Mesenteric fat pad (tissue), 1 donor: ENCODE measurements around the gene TSSK2. TPM values are rescaled to one million over a fixed set of nuclear protein-coding genes. Genes with fewer than 3 reads are reported as not detected.

Experiments
- DNase-seq: peaks from one replicate; pipeline ENCODE4 v3.0.0-alpha.2; 2020; ENCODE audit warnings: low spot score
- total RNA-seq: library from RNA; stranded (reverse); fragmentation: NEBNext Ultra II Directional; extraction: Animal tissue kit (Norgen Biotek cat#: 25700); gene quantifications from one replicate; pipeline ENCODE4 v1.2.1, GENCODE V29; 2021
- donor health status: DM: yes; HTN: yes; CAD: no.

TSSK2 gene
- total RNA-seq, 1 donor from 2014 or later, result not detected

DNA sequence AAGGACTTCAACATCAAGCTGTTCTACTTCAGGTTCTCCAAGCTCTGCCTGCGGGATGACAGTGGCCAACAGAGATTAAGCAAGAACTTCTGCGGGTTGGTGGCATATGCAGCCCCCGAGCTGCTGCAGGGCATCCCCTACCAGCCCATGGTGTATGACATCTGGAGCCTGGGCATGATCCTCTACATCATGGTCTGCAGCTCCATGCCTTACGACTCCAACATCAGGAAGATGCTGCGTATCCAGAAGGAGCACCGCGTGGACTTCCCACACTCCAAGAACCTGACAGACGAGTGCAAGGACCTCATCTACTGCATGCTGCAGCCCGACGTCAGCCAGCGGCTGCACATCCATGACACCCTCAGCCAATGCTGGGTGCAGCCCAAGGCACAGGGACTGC is 6.1 kb upstream of the TSSK2 start:
- DNase-seq, result no peak

DNA sequence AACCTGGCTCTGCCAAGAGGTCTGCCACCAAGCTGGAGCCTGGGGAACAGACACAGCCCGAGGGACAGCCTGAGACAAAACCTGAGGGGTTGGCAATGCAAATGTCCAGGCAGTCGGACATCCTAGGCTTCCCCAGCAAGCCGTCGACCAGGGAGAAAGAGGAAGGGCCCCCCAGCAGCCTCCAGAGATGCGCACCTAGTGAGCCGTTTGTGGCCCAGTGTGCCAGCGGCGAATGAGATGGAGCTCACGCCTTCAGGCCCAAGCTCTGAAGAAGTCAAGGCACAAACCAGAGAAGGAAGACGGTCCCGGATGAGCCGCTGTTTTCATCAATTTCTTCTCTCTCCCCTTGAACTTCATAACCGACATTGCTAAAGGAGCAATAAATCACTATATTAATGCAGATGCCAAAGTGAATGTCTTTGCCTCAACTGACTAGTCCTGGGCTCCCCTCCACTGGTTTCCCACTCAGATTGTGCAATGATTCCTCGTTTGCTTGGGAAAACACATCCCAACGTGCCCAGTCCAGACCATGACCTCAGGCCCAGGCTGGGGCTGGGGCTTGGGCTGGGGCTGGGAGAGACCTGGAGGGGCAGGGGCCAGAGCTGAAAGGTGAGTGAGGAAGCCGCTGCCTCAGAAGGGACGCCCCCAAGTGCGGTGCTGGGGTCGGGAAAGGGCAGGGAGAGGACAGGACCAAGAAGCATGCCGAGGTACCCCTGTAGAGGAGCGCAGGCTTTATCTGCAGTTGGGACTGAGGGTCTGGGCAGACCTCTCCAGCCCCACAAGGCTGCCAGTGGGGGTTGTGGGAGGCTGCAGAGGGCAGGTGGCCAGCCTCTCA is 5.4 kb upstream of the TSSK2 start:
- DNase-seq, result no peak

DNA sequence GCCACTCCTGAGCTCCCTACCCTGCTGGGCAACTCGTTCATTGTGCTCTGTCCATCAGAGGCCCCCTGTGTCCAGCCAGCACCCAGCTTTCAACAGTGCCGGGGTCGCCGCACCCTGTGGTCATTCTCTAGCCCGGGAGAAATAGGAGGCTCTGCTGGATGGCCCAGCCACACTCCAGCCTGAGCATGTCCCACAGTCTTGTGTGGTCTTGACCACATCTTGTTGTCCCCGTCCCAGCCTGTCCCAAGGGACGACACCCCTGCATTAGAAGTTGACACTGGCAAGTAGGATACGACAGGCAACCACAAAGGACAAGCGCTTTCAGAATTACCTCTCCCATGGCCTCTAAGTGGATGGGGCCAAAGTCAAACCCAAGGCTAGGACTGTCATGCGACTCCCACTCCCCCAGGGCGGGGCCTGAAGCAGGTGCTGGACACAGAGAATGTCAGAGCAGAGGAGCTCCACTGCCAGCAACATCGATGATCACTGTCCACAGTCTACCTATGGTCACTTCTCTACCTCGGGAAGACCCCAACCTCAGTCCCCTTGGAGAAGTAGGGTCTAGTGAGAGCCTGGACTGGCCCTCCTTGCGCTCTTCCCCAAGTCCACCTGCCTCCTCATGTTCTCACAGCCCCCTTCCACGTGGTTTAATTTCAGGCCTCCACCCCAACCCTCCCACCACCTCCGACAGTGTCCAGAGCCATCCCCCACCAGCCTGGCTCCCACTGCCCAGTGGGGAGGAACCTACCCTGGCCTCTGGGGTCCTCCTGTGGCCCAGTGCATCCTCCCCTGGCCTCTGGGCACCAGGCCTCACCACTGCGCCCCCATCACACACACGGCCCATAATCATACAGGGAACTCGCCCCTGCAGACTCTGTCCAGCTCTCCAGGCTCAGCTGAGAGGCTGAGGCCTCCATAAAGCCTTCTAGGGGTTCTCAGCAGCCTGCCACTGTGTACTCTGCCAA is 4.5 kb upstream of the TSSK2 start:
- DNase-seq, result no peak

DNA sequence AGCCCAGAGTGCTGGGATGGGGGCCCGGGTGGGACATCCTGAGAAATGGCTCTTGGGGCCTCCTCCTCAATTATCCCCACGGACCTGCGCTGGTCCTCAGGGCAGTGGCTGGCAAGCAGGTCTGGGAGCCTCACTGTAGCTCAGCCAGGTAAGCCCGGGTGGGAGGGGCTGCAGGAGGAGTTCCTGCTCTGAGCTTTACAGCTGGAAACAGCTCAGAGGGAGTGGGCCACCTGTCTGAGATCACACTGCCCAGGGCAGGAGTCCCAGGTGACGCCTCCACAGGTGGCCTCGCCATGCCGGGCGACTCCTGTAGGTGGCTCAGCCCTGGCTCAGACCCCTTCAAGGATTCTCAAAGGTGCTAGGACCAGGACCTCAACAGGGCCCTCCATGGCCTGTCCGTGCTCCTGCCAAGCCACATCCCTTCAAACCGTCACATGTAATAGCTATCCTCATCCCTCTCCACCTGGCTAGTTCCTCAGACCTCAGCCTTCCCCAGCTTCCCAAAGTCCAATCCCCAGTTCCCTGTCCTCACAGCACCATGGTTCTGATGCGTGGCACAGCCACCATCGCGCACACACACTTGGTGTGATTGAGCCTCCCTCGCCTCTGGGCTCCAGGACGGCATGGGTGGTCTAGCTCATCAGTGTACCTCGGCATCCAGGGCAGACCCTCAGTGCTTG is 3.6 kb upstream of the TSSK2 start:
- DNase-seq, result no peak

DNA sequence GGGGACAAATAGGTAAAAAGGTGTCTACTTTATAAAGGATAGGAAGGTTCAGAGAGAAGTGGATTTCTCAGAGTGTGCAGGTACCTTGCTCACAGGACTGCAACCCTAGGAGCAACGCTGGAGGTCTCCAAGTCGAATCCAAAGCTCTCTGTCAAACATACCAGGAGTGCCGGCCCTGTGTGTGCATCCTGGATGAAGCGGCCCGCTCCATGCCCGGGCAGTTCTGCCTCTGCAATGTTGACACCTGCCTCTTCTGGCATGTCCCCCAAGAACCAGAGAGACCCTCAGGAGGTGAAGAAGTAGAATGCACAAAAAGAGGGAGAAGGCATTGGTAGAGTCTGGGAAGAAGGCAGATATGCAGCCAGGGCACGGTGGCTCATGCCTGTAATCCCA is 3.1 kb upstream of the TSSK2 start:
- no peak for DNase-seq

DNA sequence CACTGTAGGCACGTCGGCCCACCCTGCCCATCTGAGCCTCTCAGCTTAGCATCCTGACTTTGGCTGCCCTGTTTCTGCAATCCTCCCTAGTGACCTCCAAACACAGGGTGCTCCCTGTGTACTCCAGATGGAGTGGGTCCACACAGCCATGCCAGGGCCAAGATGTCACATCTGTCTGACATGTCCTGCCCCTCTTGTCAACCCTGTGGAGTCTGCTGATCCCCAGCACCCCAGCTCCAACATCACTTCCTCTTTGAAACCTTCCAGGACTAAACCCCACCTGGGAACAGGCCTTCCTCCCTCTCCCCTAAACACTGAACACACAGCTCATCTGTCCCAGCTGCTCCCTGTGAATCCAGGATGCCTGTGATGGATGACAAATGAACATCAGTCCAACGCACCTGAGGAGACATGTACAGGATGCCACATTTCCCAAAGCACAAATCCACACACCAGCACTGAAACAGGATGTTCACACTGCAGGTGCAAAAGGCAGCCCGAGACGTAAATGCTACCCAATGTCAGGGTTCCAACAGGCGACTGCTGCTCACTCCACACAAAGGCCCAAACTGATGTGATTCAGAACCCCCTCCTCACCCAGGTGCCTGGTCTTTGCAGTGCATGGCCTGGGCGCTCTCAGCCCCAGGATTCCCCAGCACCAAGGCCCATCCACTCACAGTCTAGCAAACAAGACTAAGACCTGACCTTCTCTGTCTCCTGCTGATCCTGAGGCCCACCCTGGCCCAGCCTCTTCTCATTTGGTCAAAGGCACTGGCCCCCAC is 2.0 kb upstream of the TSSK2 start:
- DNase-seq, result no peak

DNA sequence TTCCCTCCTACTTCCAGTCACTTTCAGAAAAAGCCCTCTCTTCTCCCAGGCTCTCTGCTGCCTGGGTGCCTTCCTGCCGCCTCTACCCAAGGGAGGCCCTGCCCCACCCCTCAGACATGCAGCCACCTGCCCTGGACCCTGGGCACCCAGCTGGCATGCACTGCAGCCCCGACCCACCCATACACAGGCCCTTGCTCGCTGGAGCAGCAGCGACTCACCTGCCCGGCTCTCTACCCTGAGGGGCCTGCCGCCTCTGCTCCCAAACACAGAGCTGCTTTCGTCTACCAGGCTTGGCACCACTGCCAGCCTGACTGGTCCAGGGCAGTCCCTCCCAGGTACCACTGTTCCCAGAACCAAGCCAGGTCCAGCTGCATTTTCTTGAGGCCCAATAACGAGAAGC is 1.2 kb upstream of the TSSK2 start:
- no peak for DNase-seq

DNA sequence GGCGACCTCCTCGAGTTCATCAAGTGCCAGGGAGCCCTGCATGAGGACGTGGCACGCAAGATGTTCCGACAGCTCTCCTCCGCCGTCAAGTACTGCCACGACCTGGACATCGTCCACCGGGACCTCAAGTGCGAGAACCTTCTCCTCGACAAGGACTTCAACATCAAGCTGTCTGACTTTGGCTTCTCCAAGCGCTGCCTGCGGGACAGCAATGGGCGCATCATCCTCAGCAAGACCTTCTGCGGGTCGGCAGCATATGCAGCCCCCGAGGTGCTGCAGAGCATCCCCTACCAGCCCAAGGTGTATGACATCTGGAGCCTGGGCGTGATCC is 542 bp downstream of the TSSK2 start:
- no peak for DNase-seq

DNA sequence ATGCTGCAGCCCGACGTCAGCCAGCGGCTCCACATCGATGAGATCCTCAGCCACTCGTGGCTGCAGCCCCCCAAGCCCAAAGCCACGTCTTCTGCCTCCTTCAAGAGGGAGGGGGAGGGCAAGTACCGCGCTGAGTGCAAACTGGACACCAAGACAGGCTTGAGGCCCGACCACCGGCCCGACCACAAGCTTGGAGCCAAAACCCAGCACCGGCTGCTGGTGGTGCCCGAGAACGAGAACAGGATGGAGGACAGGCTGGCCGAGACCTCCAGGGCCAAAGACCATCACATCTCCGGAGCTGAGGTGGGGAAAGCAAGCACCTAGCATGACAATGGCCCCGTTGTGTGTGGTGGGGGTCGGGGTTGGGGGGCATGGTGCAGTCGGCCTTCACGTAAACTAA is 1.0 kb downstream of the TSSK2 start:
- no peak for DNase-seq

DNA sequence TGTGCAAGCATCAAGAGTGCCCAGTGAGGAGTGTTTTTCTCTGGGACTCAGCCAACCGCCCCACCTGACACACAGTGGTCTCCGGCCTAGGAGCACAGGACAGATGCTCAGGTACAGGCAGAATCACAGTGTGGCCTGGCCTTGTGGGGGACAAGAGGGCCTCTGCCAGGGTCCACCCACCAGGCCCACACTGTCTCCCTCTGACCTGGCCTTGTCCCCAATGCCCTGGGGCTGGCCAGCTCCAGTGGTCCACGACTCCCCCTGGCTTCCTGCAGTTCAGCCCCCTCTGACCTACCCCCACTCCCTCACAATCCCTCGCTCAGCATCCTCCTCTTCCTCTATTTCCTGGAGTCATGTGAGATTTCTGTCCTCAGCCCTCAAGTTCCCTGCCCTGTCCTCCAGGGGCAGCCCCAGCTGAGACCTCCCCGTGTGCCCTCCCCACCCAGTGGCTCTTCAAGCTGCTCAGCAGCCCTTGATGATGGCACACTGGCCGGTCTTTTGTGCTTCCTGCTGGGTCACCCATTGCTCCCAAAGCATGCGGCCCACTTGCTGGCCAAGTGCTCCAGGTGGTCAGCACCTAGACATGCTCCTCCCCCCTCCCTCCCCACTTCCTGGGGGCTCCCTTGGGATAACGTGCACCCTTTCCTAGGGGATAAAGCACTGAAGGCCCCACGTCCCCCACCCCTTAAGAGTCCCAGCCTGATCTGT is 1.7 kb downstream of the TSSK2 start:
- DNase-seq, result no peak

DNA sequence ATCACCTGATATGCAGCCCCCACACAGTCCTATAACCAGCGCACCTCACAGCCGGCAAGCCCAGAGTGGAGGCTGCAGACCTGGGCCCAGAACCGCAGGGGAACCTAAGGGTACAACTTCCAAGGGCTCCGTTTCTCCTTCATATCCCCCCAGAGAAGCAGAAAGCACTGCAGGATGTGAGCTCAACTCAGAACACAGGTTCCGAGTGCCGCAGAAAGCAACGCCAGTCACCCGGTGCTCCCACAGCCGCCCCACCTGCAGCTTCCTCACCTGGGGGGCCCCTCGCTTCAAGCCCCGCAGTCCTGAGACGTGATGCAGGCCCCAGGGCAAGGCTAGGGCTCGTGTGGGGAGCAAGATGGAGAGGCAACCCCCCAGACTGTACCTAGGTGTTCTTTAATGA is 2.5 kb downstream of the TSSK2 start:
- no peak for DNase-seq

DNA sequence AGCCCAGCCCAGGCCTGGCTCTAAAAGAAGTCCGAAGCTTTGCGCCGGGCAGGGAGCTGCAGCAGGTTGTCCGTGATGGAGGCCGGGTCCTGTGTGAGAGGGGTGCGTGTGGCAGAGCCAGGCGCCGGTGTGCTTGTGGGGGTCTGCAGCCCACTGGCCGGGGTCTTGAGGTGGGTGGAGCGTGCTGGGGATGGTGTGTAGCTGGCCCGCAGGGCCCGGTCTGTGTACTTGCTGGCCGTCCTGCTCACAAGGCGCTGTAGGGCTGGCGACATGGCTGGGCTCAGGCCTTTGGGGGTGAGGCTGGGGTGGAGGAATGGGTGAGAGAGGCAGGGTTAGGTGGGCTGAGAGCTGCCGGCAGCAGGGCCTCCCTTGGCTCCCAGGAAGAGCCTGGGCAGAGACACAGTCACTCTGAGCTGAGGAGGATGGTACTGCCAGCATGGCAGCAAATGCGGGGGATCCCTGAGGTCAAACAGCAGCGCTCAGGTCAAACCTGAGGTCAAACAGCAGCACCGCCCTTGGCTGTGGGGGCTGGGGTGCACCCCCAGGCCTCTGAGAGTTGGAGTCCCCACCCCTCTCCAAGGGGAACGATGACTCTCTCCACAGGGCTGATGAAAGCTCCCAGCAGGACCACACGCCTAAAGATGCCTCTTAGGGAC is 3.2 kb downstream of the TSSK2 start:
- no peak for DNase-seq

DNA sequence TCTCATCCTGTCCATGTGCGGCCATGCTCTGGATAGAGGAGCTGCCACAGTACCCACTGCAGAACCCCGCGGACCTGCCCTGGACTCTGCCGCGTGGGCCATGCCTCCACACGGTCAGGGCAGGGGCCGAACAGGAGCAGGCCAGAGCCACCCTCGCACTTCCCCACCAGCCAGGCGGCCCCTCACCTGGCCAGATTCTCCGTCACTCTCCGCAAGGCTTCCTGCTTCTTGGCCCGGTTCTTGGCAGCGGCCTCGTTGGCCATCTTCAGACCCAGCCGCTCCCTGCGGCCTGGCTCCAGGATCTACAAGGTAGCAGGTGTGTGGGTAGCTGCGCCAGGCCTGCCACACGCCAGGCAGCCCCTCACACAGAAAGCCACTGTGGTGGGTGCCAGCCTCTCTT is 3.8 kb downstream of the TSSK2 start:
- DNase-seq, result no peak

DNA sequence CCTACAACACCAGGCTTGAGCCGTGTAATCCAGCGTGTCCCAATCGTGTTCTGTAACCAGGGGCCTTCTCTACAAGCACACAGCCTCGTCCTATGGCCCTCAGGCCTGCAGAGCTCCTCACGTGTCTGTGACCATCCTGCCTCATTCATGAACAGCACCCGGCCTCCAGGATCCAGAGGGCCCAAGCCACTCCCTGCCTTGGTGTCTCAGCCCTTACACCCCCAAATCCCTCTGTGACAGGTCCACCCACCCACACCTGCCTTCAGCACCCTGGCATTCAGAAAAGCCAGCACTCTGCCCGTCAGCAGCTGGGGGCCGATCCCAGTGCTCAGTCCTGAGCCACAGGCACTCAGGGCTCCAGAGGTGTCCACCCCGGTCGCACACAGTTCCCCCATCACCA is 5.8 kb downstream of the TSSK2 start:
- DNase-seq, result no peak

DNA sequence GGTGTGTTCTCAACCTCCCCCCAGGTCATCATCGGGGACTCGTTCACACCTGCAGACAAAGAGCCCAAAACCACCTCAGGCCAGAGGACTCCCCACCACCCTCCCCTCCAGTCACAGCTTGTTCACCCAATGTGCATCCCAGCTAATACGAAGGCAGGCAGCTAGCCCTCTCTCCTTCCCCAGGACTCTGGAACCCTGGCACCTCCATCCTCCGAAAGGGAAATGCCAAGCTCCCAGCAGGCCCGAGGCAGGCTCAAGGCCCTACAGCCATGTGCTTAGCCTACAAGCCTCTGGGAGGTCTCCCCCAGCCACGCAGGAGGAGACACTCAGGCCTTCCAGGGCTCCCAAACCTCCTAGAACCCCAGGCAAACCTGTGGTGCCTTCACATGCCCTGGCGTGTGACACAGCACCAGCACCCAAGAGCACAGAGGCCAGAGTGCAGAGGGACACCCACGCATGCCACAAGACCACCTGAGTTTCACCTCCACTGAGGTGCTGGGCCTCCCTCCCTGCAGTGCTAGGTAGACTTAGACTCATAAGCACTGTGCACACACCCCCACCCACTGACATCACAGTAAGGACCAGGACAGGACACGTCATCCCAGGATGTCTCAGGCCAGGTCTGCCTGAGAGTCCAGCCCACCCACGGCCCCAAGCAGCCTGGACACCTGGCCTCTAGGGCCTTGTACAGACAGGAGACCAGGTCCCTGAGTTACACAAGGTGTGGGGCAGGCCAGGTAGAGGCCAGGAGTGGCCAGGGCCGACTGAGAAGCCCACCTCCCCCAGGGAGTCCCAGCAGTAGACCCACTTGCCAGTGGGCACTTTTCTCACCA is 6.5 kb downstream of the TSSK2 start:
- no peak for DNase-seq

DNA sequence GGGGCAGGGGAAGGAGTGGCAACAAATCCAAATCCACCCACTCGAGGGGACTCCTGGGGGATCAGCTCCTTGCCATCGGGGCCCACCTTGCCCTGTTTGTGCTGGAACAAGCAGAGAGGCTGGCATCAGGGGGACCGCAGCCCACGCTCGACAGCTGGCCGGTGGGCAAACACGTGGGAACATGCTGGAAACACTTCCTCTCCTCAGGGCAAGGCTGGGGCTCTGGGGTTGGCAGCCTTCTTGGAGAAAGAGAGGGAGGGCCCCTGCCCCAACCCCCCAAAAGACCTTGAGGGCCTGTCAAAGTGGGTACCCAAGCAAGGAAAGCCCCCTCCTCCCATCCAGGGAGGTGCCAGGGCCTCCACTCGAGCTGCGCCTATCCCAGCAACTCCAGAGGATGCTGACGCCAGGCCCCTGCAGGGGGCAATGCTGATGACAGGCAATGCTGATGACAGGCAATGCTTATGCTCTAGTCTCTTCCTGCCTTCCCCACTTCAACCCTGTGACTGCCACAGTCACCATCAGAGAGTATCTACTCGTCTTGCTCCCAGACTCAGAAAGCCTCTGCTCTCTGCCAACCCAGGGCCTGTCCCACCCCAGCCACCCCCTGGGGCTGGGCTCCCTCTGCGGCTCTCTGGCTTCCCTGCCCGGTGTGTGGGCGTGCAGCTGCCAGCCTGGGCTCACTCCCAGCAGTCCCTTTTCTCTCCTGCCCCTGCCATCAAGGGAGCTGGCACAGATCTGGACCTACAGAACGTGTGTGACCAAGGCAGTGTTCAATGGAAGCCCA is 7.3 kb downstream of the TSSK2 start:
- DNase-seq, result no peak

DNA sequence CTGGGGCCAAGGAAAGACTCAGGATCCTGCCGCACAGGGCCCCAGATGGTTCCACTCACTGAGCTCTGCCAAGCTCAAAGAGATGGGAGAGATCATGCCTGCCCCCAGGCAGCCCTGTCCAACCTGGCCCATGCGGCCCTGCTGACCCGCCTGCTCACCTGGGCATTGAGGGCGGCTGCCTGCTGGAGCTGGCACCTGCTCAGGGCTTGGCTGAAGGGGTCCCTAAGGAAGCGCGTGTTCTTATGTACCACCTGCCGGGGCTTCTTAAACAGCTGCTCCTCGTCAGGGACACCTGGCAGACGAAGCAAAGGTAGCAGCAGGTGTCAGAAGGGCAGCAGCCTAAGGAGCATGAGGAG is 7.9 kb downstream of the TSSK2 start:
- DNase-seq, result no peak

DNA sequence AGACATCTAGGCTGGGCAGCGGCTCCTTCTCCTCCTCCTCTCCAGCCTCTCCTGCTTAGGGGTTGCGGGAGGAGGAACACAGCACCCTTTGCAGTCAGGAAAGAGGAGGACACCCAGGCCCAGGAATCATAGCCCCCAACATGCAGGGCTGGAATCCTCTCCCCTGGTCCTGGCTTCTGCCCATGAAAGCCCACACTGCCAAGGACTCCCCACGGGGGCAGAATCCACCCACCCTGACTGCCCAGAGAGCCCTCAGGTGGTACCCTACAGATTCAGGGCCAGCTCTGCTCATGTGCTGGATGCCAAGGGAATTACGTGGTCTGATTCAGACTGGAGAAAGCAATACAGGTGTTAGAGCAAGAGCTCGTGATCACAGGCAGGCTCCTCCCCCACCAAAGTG is 8.9 kb downstream of the TSSK2 start:
- DNase-seq, result no peak
